H1 (cell line): ENCODE results near the gene PSMB3. TPM values are rescaled to one million over a fixed set of nuclear protein-coding genes. Genes with fewer than 3 reads are reported as not detected.

Source experiments
- CTCF ChIA-PET: fragments of 300-600 bp; sonication (Branson Sonifier 250); formaldehyde crosslinking; loops from one replicate; lab custom pipeline; 2021; ENCODE audit not compliant: partially characterized antibody; lab: Charles Lee
- POLR2A ChIA-PET: fragments of 300-600 bp; sonication (Branson Sonifier 250); formaldehyde crosslinking; loops from one replicate; lab custom pipeline; 2021; ENCODE audit warnings: inconsistent platforms; ENCODE audit not compliant: partially characterized antibody; lab: Charles Lee
- DNase-seq, 2 experiments: peaks; one replicate each; pipeline versions ENCODE4 v3.0.0 to v3.0.0-alpha.2; 2010 to 2022; ENCODE audit warnings: low spot score in 2 of 2, low read depth in 1 of 2, mixed read lengths in 1 of 2
- FAIRE-seq: peaks from 2 replicates; lab custom pipeline; 2011; peaks lifted over from hg19 to GRCh38; lab: Jason Lieb, UNC
- H2AFZ ChIP-seq: 2 replicates; pipeline ENCODE4 v1.8.1; 2012; ENCODE audit warnings: low read length, inconsistent platforms
- H2AK5ac ChIP-seq: 2 replicates; pipeline ENCODE4 v1.6.1; 2013; ENCODE audit warnings: low read depth, low read length
- H2BK120ac ChIP-seq: replicated peaks from 2 replicates; pipeline ENCODE3; 2013; ENCODE audit warnings: low read depth, low read length, inconsistent platforms
- H2BK12ac ChIP-seq: 2 replicates; pipeline ENCODE4 v1.6.1; 2013; ENCODE audit warnings: low read depth, low read length
- H2BK15ac ChIP-seq: 2 replicates; pipeline ENCODE4 v1.6.1; 2013; ENCODE audit warnings: low read length
- H2BK20ac ChIP-seq: 2 replicates; pipeline ENCODE4 v1.6.1; 2013; ENCODE audit warnings: low read length
- H2BK5ac ChIP-seq: 2 replicates; pipeline ENCODE4 v1.6.1; 2013; ENCODE audit warnings: low read depth, low read length
- H3K14ac ChIP-seq: 2 replicates; pipeline ENCODE4 v1.6.1; 2013; ENCODE audit warnings: inconsistent platforms; ENCODE audit not compliant: insufficient read length
- H3K18ac ChIP-seq: 2 replicates; pipeline ENCODE4 v1.6.1; 2013; ENCODE audit warnings: low read length; ENCODE audit errors: extremely low read depth
- H3K23ac ChIP-seq: 2 replicates; pipeline ENCODE4 v1.6.1; 2013; ENCODE audit warnings: inconsistent platforms; ENCODE audit not compliant: insufficient read length
- H3K23me2 ChIP-seq: 2 replicates; pipeline ENCODE4 v1.6.1; 2013; ENCODE audit warnings: low read depth, low read length
- H3K27ac ChIP-seq: 2 replicates; pipeline ENCODE4 v1.6.1; 2011; ENCODE audit warnings: low read depth, low read length, inconsistent platforms
- H3K27me3 ChIP-seq, 4 experiments: replicated peaks in 1 of 4; 1 replicate in 1 of 4; 2 replicates in 3 of 4; pipeline versions ENCODE4 v1.6.1 to v1.8.1; 2011 to 2013; ENCODE audit warnings: low read length in 3 of 4, mild to moderate bottlenecking in 3 of 4, inconsistent platforms in 2 of 4, mixed read lengths in 2 of 4, moderate library complexity in 1 of 4; ENCODE audit not compliant: control insufficient read depth in 3 of 4, insufficient read depth in 3 of 4; ENCODE audit errors: extremely low read depth in 1 of 4
- H3K36me3 ChIP-seq, 4 experiments: 2 replicates each; pipeline versions ENCODE4 v1.6.1 to v1.8.1; 2011 to 2013; ENCODE audit warnings: mild to moderate bottlenecking in 4 of 4, low read length in 3 of 4, moderate library complexity in 2 of 4, control low read depth in 1 of 4, inconsistent platforms in 1 of 4; ENCODE audit not compliant: insufficient read depth in 4 of 4, control insufficient read depth in 2 of 4
- H3K4ac ChIP-seq: replicated peaks from 2 replicates; pipeline ENCODE3; 2013; ENCODE audit warnings: low read length, low read depth, mixed read lengths, inconsistent platforms; ENCODE audit not compliant: insufficient read length
- H3K4me1 ChIP-seq, 4 experiments: replicated peaks in 1 of 4; 1 replicate in 1 of 4; 2 replicates in 3 of 4; pipeline versions ENCODE4 v1.6.1 to v1.8.1; 2011 to 2013; ENCODE audit warnings: low read length in 3 of 4, inconsistent platforms in 2 of 4, mixed read lengths in 1 of 4; ENCODE audit not compliant: insufficient read depth in 4 of 4, control insufficient read depth in 3 of 4
- H3K4me2 ChIP-seq, 2 experiments: 2 replicates each; pipeline versions ENCODE4 v1.6.1 to v1.8.1; 2011 to 2013; ENCODE audit warnings: low read depth in 2 of 2, low read length in 2 of 2, control low read depth in 1 of 2, inconsistent platforms in 1 of 2, mild to moderate bottlenecking in 1 of 2; ENCODE audit not compliant: insufficient read depth in 1 of 2
- H3K4me3 ChIP-seq, 4 experiments: fragments of 200-600, 300-600 bp in 1 of 4; sonication (generic), shearing (Covaris generic), sonication (Bioruptor Twin) in 1 of 4; 2 replicates each; pipeline versions ENCODE4 v1.5.1 to v1.8.1; 2011 to 2016; ENCODE audit warnings: low read length in 4 of 4, low read depth in 3 of 4, control low read depth in 2 of 4, inconsistent platforms in 2 of 4, mild to moderate bottlenecking in 2 of 4, mixed read lengths in 1 of 4, moderate library complexity in 1 of 4; ENCODE audit not compliant: insufficient read depth in 2 of 4; ENCODE audit errors: extremely low read depth in 1 of 4
- H3K56ac ChIP-seq: replicated peaks from 2 replicates; pipeline ENCODE3; 2013; ENCODE audit warnings: low read depth, mild to moderate bottlenecking, mixed read lengths, low read length, inconsistent platforms; ENCODE audit not compliant: insufficient read length
- H3K79me1 ChIP-seq: 2 replicates; pipeline ENCODE4 v1.6.1; 2013; ENCODE audit warnings: low read depth, low read length, control low read depth
- H3K79me2 ChIP-seq, 2 experiments: 2 replicates each; pipeline versions ENCODE4 v1.6.1 to v1.8.1; 2012 to 2013; ENCODE audit warnings: low read length in 2 of 2, mild to moderate bottlenecking in 2 of 2, inconsistent platforms in 1 of 2; ENCODE audit not compliant: insufficient read depth in 2 of 2, control insufficient read depth in 1 of 2
- H3K9ac ChIP-seq, 4 experiments: replicated peaks in 1 of 4; 1 replicate in 1 of 4; 2 replicates in 3 of 4; pipeline versions ENCODE4 v1.6.1 to v1.8.1; 2011 to 2013; ENCODE audit warnings: low read depth in 3 of 4, low read length in 3 of 4, control low read depth in 2 of 4, mild to moderate bottlenecking in 2 of 4, moderate library complexity in 2 of 4, inconsistent platforms in 1 of 4; ENCODE audit errors: extremely low read depth in 1 of 4
- H3K9me3 ChIP-seq, 2 experiments: 2 replicates each; pipeline versions ENCODE4 v1.6.1 to v1.8.1; 2012 to 2013; ENCODE audit warnings: mild to moderate bottlenecking in 2 of 2, moderate library complexity in 2 of 2, control low read depth in 1 of 2, inconsistent platforms in 1 of 2, low read depth in 1 of 2, low read length in 1 of 2, mixed read lengths in 1 of 2; ENCODE audit not compliant: insufficient read depth in 2 of 2
- H4K20me1 ChIP-seq, 2 experiments: replicated peaks in 1 of 2; 2 replicates each; pipeline versions ENCODE3 to v1.8.1; 2011 to 2013; ENCODE audit warnings: inconsistent platforms in 2 of 2, low read length in 2 of 2, mild to moderate bottlenecking in 1 of 2; ENCODE audit not compliant: insufficient read depth in 2 of 2, control insufficient read depth in 1 of 2
- H4K5ac ChIP-seq: 2 replicates; pipeline ENCODE4 v1.6.1; 2013; ENCODE audit warnings: low read length, low read depth, mixed read lengths, inconsistent platforms; ENCODE audit not compliant: insufficient read length
- H4K8ac ChIP-seq: 2 replicates; pipeline ENCODE4 v1.8.0; 2013; ENCODE audit warnings: mild to moderate bottlenecking, moderate library complexity, low read length, inconsistent platforms; ENCODE audit not compliant: insufficient read depth; ENCODE audit errors: extremely low read depth
- H4K91ac ChIP-seq: replicated peaks from 2 replicates; pipeline ENCODE3; 2013; ENCODE audit warnings: low read length, mixed read lengths, inconsistent platforms; ENCODE audit not compliant: insufficient read length
- ASH2L ChIP-seq: fragments of 200-600, 300-600 bp; sonication (generic); IDR thresholded peaks from one replicate; pipeline ENCODE4 v1.7.1; 2017; ENCODE audit warnings: low read length
- CHD1 ChIP-seq: IDR thresholded peaks from 2 replicates; pipeline ENCODE4 v1.6.1; 2012; ENCODE audit warnings: low read depth, low read length, improper control_type of control experiment
- CHD2 ChIP-seq: IDR thresholded peaks from 2 replicates; pipeline ENCODE4 v1.6.1; 2012; ENCODE audit warnings: low read length, improper control_type of control experiment
- GTF2F1 ChIP-seq: IDR thresholded peaks from 2 replicates; pipeline ENCODE4 v1.6.1; 2012; ENCODE audit warnings: low read depth, low read length, improper control_type of control experiment, borderline replicate concordance
- HDAC2 ChIP-seq, 2 experiments: fragments of 300-600 bp in 1 of 2; sonication (generic) in 1 of 2; IDR thresholded peaks; 2 replicates each; pipeline ENCODE4 v1.6.1; 2011 to 2012; ENCODE audit warnings: low read depth in 2 of 2, low read length in 2 of 2, mild to moderate bottlenecking in 2 of 2, moderate library complexity in 2 of 2, borderline replicate concordance in 1 of 2, inconsistent platforms in 1 of 2
- KDM4A ChIP-seq: IDR thresholded peaks from one replicate; pipeline ENCODE4 v1.7.1; 2012; ENCODE audit warnings: low read depth, mild to moderate bottlenecking, moderate library complexity, low read length, inconsistent platforms; ENCODE audit not compliant: severe bottlenecking
- NRF1 ChIP-seq: IDR thresholded peaks from 2 replicates; pipeline ENCODE4 v1.6.1; 2011; ENCODE audit warnings: mild to moderate bottlenecking, low read depth, low read length, improper control_type of control experiment
- RNF2 ChIP-seq: fragments of 200-900, 300-1000 bp; sonication (generic); IDR thresholded peaks from 2 replicates; pipeline ENCODE4 v1.7.1; 2016; ENCODE audit warnings: borderline replicate concordance, low read depth, mild to moderate bottlenecking, antibody characterized with exemption, low read length; ENCODE audit not compliant: poor library complexity, severe bottlenecking; ENCODE audit errors: missing control alignments
- RXRA ChIP-seq: IDR thresholded peaks from 2 replicates; pipeline ENCODE4 v1.6.1; 2011; ENCODE audit warnings: low read depth, mild to moderate bottlenecking, low read length, moderate library complexity; ENCODE audit not compliant: insufficient read depth
- SIN3A ChIP-seq, 2 experiments: IDR thresholded peaks in 1 of 2; conservative IDR thresholded peaks in 1 of 2; 2 replicates each; pipeline ENCODE4 v1.6.1; 2011 to 2012; ENCODE audit warnings: low read length in 2 of 2, improper control_type of control experiment in 1 of 2, low read depth in 1 of 2, mild to moderate bottlenecking in 1 of 2
- TEAD4 ChIP-seq: IDR thresholded peaks from 2 replicates; pipeline ENCODE4 v1.6.1; 2012; ENCODE audit warnings: low read depth, low read length, inconsistent platforms, mixed read lengths
- ZNF274 ChIP-seq: IDR thresholded peaks from 2 replicates; pipeline ENCODE4 v1.7.0; 2012; ENCODE audit warnings: low read length, borderline replicate concordance; ENCODE audit errors: extremely low read depth
- WGBS, 2 experiments: shearing (Covaris generic) in 1 of 2; methylation state at CpG; one replicate each; pipeline versions ENCODE4 v1.1.6 to v1.1.7; 2013 to 2015; ENCODE audit warnings: low lambda C conversion rate in 2 of 2, mixed read lengths in 2 of 2, inconsistent platforms in 1 of 2, low coverage in 1 of 2, missing lambda C conversion rate in 1 of 2; ENCODE audit not compliant: insufficient replicate concordance in 2 of 2, insufficient coverage in 1 of 2, insufficient read length in 1 of 2; ENCODE audit errors: extremely low coverage in 1 of 2, missing lambda C conversion rate in 1 of 2; 5-methylcytosine and 5-hydroxymethylcytosine counted together
- polyA plus RNA-seq, 7 experiments: library from polyadenylated mRNA; depleted of rRNA in 3 of 7; stranded (reverse) in 5 of 7; unstranded in 2 of 7; fragments of >200 nt in 5 of 7; fragments of 200-250 nt in 2 of 7; gene quantifications; 1 replicate in 5 of 7; 2 replicates in 1 of 7; 4 replicates in 1 of 7; pipeline versions ENCODE4 v1.2.1 to v1.2.3, GENCODE V29; 2011 to 2013; ENCODE audit warnings: missing spikeins in 2 of 7, mixed read lengths in 2 of 7
- total RNA-seq: library from RNA; stranded (reverse); fragmentation: NEBNext Ultra II Directional; extraction: Animal tissue kit (Norgen Biotek cat#: 25700); gene quantifications from 2 replicates; pipeline ENCODE4 v1.2.1, GENCODE V29; 2021

PSMB3 gene
- total and polyA plus RNA-seq, 2 of the 8 experiments (the other 6 are each of a cell fraction or from before 2014, with no cell fraction given): 291 to 914 TPM

DNA sequence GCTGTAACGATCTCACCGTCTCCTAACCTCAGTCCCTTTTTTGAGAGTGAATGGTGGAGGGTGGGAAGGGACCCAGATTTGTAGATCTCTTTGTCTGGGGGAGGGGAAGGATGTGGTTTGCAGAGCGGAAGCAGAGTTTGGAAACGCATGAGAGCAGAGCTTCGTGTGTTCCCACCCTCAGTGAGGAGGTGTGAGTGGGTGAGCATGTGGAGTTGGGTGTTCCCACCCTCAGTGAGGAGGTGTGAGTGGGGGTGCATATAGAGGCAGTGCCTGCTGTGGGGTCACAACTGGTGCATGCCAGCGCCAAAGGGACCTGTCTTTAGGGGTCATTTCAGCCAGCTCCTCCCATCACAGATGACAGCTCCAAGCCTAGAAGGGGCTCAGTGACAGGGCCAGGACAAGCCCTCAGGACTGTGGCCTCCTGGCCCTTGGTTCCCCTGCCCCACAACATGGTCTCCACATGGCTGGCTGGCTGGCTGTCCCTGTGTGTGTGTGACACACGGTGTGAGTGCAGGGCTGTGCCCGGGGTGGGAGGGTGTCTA, 24.2 kb upstream of the PSMB3 start:
- Histone ChIP-seq H3K79me1 (no peaks in the 10 kb centered on the region), H3K27me3 (peaks cover 0 to 17% (median 7%) of the 10 kb centered on the region in 4 experiments; a peak in 3 of 7 replicates), H2AFZ (no peak overlapping the region), H3K56ac (no peak overlapping the region), H3K14ac (no peak overlapping the region), H3K4me1 (peaks cover 0 to 10% (median 5%) of the 10 kb centered on the region in 4 experiments; a peak in 5 of 7 replicates), H3K36me3 (peaks cover 0 to 3% (median 0%) of the 10 kb centered on the region in 4 experiments; a peak in 2 of 8 replicates), H2BK5ac (no peak overlapping the region), H3K23ac (no peak overlapping the region), H4K91ac (no peak overlapping the region), H3K23me2 (peaks cover 9% of the 10 kb centered on the region; the same call in 1 of the 2 replicates), H2BK120ac (no peak overlapping the region), H2BK20ac (no peak overlapping the region), H2BK12ac (no peak overlapping the region), H4K20me1 (peaks cover 4 to 15% of the 10 kb centered on the region in 2 experiments), H2BK15ac (no peak overlapping the region), H3K4ac (no peak overlapping the region), H3K4me2 (no peak overlapping the region; a peak in 1 of 4 replicates), H4K8ac (peak overlapping the region; percentile 31; the same call in 1 of the 2 replicates), H3K27ac (no peak overlapping the region), H2AK5ac (no peak overlapping the region), H3K9me3 (no peaks in the 10 kb centered on the region), H3K4me3 (no peak overlapping the region), H3K79me2 (no peaks in the 10 kb centered on the region), H3K9ac (0 out of 7 replicates have a peak overlapping the region, but pooled peaks of 1 of the 4 experiments have one; percentile 14), H3K18ac (no peak overlapping the region), H4K5ac (no peak overlapping the region)
- ChIA-PET CTCF (interaction anchor here (0.6 to 2.0 kb wide), 18 partner anchors 11 to 903 kb away, joined by 3 to 14 read pairs (median 4); no protein-coding TSS in a partner anchor), POLR2A (interaction anchor here (0.8 to 7.0 kb wide), 9 partner anchors 8 to 50 kb away, joined by 3 to 40 read pairs (median 4); partner anchors contain the start of gene MLLT6)
- DNase-seq (no peak), FAIRE-seq (no peak)
- 86% methylated on average over 8 of the region's 8 CpGs; no CpG with 5 or more reads in 1 of the 2 experiments for WGBS, 2 experiments
- TF ChIP-seq ASH2L: no peak
- no peak for TF ChIP-seq CHD1
- TF ChIP-seq SIN3A (conservative IDR thresholded peaks at IDR 0.05 in 1 of 2, IDR thresholded peaks at IDR 0.05 in 1 of 2; ENCODE audit: low read depth in 1 of 2, low read length in 2 of 2): no peak
- no peak for TF ChIP-seq HDAC2 (IDR thresholded peaks at IDR 0.05; ENCODE audit: borderline replicate concordance in 1 of 2, low read depth in 2 of 2, low read length in 2 of 2)
- no peak for TF ChIP-seq TEAD4
- no peak for TF ChIP-seq KDM4A
- TF ChIP-seq ZNF274: no peak
- no peak for TF ChIP-seq RXRA
- no peak for TF ChIP-seq NRF1
- no peak for TF ChIP-seq GTF2F1
- no peak for TF ChIP-seq CHD2
- TF ChIP-seq RNF2: no peak
